ENCODE results near the gene WDPCP. TPM values are rescaled to one million over a fixed set of nuclear protein-coding genes. Genes with fewer than 3 reads are reported as not detected.
"Not testable (repeated sequence)": the region's sequence is repeated elsewhere in the genome, so short reads cannot be mapped to it uniquely, and the experiment has no call there.

WDPCP gene
- polyA plus RNA-seq, 1 donor from 2014 or later = 8.9 TPM

DNA sequence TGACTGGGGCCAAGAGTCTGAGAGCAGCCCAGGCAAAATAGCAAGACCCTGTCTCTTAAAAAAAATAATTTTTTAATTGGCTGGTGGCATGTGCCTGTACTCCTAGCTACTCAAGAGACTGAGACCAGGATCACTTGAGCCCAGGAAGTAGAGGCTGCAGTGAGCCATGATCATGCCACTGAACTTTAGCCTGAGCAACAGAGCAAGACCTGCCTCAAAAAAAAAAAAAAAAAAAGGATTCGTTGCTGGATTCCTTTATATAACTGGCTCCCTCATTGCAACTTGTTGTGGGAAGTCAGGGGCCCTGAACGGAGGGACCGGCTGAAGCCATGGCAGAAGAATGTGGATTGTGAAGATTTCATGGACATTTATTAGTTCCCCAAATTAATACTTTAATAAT is 15.3 kb downstream of the WDPCP start:
- not testable (repeated sequence) for H2AFZ ChIP-seq (ENCODE audit: low read depth, low read length); H3K27me3 ChIP-seq (ENCODE audit: insufficient read depth, low read depth, low read length); H3K36me3 ChIP-seq (ENCODE audit: insufficient read depth, low read length); H4K20me1 ChIP-seq (ENCODE audit: insufficient read depth); H3K9me3 ChIP-seq (ENCODE audit: low read length); H3F3A ChIP-seq (ENCODE audit: insufficient read depth, low read length, poor library complexity, severe bottlenecking); H3K9ac ChIP-seq (ENCODE audit: low read length); H3K4me3 ChIP-seq (ENCODE audit: low read length); H3K4me2 ChIP-seq (ENCODE audit: low read length); H3K9me2 ChIP-seq (ENCODE audit: insufficient read depth, low read length); H3K79me2 ChIP-seq (replicated peaks; ENCODE audit: insufficient read depth, low read length); H3K27ac ChIP-seq (ENCODE audit: low read length)

DNA sequence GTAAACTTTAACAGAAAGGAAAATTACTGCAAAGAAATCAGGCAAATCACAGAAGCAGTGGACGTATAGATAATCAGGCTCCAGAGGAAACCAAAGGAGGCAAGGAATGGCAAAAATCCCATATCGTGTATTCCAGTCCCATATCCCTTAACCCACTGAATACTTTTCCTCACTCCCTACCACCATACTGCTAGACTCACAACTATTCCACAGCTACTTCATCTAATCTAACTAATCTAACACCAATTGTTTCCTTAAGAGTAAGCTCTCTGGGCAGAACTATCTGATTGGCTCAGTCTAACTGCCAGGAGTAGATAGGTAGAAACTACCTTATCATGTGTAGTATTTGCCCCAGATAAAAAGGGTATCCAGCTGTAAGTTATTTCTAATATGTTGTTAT is 16.3 kb downstream of the WDPCP start:
- TF ChIP-seq, protein P1, sequence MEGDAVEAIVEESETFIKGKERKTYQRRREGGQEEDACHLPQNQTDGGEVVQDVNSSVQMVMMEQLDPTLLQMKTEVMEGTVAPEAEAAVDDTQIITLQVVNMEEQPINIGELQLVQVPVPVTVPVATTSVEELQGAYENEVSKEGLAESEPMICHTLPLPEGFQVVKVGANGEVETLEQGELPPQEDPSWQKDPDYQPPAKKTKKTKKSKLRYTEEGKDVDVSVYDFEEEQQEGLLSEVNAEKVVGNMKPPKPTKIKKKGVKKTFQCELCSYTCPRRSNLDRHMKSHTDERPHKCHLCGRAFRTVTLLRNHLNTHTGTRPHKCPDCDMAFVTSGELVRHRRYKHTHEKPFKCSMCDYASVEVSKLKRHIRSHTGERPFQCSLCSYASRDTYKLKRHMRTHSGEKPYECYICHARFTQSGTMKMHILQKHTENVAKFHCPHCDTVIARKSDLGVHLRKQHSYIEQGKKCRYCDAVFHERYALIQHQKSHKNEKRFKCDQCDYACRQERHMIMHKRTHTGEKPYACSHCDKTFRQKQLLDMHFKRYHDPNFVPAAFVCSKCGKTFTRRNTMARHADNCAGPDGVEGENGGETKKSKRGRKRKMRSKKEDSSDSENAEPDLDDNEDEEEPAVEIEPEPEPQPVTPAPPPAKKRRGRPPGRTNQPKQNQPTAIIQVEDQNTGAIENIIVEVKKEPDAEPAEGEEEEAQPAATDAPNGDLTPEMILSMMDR (IDR thresholded peaks at IDR 0.05; ENCODE audit: poor library complexity, severe bottlenecking) = no peak
- TF ChIP-seq POLR2AphosphoS5 (IDR thresholded peaks at IDR 0.05) = no peak
- TF ChIP-seq SMC3 (conservative IDR thresholded peaks at IDR 0.05; ENCODE audit: poor library complexity) = no peak
- TF ChIP-seq MXI1 (conservative IDR thresholded peaks at IDR 0.05; ENCODE audit: poor library complexity, severe bottlenecking) = no peak
- no peak for TF ChIP-seq EP300 (conservative IDR thresholded peaks at IDR 0.05; ENCODE audit: poor library complexity, severe bottlenecking)
- TF ChIP-seq, protein P2, sequence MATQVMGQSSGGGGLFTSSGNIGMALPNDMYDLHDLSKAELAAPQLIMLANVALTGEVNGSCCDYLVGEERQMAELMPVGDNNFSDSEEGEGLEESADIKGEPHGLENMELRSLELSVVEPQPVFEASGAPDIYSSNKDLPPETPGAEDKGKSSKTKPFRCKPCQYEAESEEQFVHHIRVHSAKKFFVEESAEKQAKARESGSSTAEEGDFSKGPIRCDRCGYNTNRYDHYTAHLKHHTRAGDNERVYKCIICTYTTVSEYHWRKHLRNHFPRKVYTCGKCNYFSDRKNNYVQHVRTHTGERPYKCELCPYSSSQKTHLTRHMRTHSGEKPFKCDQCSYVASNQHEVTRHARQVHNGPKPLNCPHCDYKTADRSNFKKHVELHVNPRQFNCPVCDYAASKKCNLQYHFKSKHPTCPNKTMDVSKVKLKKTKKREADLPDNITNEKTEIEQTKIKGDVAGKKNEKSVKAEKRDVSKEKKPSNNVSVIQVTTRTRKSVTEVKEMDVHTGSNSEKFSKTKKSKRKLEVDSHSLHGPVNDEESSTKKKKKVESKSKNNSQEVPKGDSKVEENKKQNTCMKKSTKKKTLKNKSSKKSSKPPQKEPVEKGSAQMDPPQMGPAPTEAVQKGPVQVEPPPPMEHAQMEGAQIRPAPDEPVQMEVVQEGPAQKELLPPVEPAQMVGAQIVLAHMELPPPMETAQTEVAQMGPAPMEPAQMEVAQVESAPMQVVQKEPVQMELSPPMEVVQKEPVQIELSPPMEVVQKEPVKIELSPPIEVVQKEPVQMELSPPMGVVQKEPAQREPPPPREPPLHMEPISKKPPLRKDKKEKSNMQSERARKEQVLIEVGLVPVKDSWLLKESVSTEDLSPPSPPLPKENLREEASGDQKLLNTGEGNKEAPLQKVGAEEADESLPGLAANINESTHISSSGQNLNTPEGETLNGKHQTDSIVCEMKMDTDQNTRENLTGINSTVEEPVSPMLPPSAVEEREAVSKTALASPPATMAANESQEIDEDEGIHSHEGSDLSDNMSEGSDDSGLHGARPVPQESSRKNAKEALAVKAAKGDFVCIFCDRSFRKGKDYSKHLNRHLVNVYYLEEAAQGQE (IDR thresholded peaks at IDR 0.05; ENCODE audit: borderline replicate concordance) = no peak
- no peak for TF ChIP-seq TAF1 (IDR thresholded peaks at IDR 0.05; ENCODE audit: low read depth)
- no peak for TF ChIP-seq RAD21 (conservative IDR thresholded peaks at IDR 0.05)
- no peak for TF ChIP-seq EZH2 (IDR thresholded peaks at IDR 0.05; ENCODE audit: borderline replicate concordance, insufficient read depth, low read length, poor library complexity, severe bottlenecking)
- Histone ChIP-seq H4K20me1 (ENCODE audit: insufficient read depth) (no peaks in the 10 kb centered on the region), H3K27ac (ENCODE audit: low read length) (no peak overlapping the region), H3K9me2 (ENCODE audit: insufficient read depth, low read length) (no peaks in the 10 kb centered on the region), H3K9ac (ENCODE audit: low read length) (no peak overlapping the region), H3K4me3 (ENCODE audit: low read length) (no peak overlapping the region), H3F3A (ENCODE audit: insufficient read depth, low read length, poor library complexity, severe bottlenecking) (no peaks in the 10 kb centered on the region), H3K36me3 (ENCODE audit: insufficient read depth, low read length) (no peaks in the 10 kb centered on the region), H3K27me3 (ENCODE audit: insufficient read depth, low read depth, low read length) (no peaks in the 10 kb centered on the region), H3K79me2 (replicated peaks; ENCODE audit: insufficient read depth, low read length) (no peaks in the 10 kb centered on the region), H2AFZ (ENCODE audit: low read depth, low read length) (no peak overlapping the region), H3K9me3 (ENCODE audit: low read length) (no peaks in the 10 kb centered on the region), H3K4me2 (ENCODE audit: low read length) (no peak overlapping the region)

DNA sequence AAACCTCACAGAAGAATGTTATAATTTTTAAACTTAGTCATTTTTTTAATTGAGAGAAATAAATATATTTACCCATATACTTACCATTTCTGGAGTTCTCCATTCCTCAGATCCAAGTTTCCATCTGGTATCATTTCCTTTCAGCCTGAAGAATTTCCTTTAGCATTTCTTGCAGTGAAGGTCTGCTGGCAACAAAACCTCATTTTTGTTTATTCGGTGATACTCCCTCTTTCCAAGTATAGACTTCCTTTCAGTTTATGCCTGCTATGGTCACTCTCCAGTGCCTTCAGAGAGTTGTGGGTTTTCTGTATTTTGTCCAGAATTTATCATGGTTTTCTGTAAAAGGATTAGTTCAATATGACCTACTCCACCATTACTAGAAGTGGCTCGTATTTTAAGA is 17.0 kb downstream of the WDPCP start:
- Histone ChIP-seq H3K79me2 (replicated peaks; ENCODE audit: insufficient read depth, low read length) (no peaks in the 10 kb centered on the region), H3K27me3 (ENCODE audit: insufficient read depth, low read depth, low read length) (no peaks in the 10 kb centered on the region), H3K4me2 (ENCODE audit: low read length) (no peak overlapping the region), H3K36me3 (ENCODE audit: insufficient read depth, low read length) (no peaks in the 10 kb centered on the region), H3F3A (ENCODE audit: insufficient read depth, low read length, poor library complexity, severe bottlenecking) (no peaks in the 10 kb centered on the region), H3K27ac (ENCODE audit: low read length) (no peak overlapping the region), H2AFZ (ENCODE audit: low read depth, low read length) (no peak overlapping the region), H3K9ac (ENCODE audit: low read length) (no peak overlapping the region), H3K9me2 (ENCODE audit: insufficient read depth, low read length) (no peaks in the 10 kb centered on the region), H3K4me3 (ENCODE audit: low read length) (no peak overlapping the region), H3K9me3 (ENCODE audit: low read length) (no peaks in the 10 kb centered on the region), H4K20me1 (ENCODE audit: insufficient read depth) (no peaks in the 10 kb centered on the region)
- TF ChIP-seq POLR2AphosphoS5 (IDR thresholded peaks at IDR 0.05) (no peak), RAD21 (conservative IDR thresholded peaks at IDR 0.05) (no peak), EP300 (conservative IDR thresholded peaks at IDR 0.05; ENCODE audit: poor library complexity, severe bottlenecking) (no peak), EZH2 (IDR thresholded peaks at IDR 0.05; ENCODE audit: borderline replicate concordance, insufficient read depth, low read length, poor library complexity, severe bottlenecking) (no peak), MXI1 (conservative IDR thresholded peaks at IDR 0.05; ENCODE audit: poor library complexity, severe bottlenecking) (no peak), TAF1 (IDR thresholded peaks at IDR 0.05; ENCODE audit: low read depth) (no peak), SMC3 (conservative IDR thresholded peaks at IDR 0.05; ENCODE audit: poor library complexity) (no peak)
- TF ChIP-seq, protein P1 (IDR thresholded peaks at IDR 0.05; ENCODE audit: poor library complexity, severe bottlenecking) = no peak
- TF ChIP-seq, protein P2 (IDR thresholded peaks at IDR 0.05; ENCODE audit: borderline replicate concordance) = no peak

Measured in neural cell (in vitro differentiated cells).